SKM-1 treated with dmso at 0.1 percent for 144 hours (cell line): ENCODE measurements around the gene TNFAIP3.
"Not testable (repeated sequence)": the region's sequence is repeated elsewhere in the genome, so short reads cannot be mapped to it uniquely, and the experiment has no call there.

Experiments
- DNase-seq: peaks from one replicate; lab custom pipeline; 2025; ENCODE audit not compliant: unreplicated experiment; lab: John Stamatoyannopoulos, UW

TNFAIP3 gene

DNA sequence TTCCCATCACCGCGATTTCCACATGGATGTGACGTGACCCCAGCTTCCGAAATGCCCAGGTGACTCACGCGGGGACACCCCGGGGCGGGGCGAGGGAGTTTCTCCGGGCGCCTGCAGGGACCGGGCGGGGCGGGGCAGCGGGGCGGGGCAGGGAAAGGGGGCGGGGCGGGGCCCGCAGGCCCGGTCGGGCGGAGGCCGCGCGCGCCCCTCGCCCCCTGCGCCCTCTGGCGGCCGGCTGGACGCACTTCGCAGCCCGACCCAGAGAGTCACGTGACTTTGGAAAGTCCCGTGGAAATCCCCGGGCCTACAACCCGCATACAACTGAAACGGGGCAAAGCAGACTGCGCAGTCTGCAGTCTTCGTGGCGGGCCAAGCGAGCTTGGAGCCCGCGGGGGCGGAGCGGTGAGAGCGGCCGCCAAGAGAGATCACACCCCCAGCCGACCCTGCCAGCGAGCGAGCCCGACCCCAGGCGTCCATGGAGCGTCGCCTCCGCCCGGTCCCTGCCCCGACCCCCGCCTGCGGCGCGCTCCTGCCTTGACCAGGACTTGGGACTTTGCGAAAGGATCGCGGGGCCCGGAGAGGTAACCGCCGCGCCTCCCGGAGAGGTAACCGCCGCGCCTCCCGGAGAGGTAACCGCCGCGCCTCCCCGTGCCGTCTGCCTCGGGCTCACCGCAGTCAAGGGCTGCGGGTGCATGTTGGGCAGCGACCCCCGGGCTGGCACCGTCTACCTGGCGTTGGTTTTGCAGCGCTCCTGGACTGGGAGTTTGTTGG lies at the start of gene TNFAIP3:
TNFAIP3 (plus strand) TSS at position 346 of the 771 bp plus-strand sequence. CDS start 3,969 bp downstream, outside the sequence.
- peak; percentile 99 for DNase-seq

DNA sequence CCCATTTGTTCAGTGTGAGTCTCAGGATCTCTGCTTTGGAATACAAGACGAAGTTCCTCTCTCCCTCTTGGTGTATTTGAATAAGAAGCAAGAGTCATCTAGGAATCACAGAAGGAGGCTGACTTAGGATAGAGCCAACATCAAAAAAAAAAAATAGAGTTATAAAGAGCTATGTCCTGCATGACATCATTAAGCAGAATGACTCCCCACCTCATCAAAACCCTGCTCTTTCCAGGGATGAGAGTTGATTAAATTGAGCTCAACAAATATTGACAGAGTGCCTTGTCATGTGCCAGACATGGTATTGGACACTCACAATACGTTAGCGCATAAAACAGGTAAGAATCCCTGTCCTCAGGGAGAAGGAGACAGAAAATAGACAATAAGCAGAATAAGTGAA lies 48.6 kb upstream of the TNFAIP3 start:
- no peak for DNase-seq

DNA sequence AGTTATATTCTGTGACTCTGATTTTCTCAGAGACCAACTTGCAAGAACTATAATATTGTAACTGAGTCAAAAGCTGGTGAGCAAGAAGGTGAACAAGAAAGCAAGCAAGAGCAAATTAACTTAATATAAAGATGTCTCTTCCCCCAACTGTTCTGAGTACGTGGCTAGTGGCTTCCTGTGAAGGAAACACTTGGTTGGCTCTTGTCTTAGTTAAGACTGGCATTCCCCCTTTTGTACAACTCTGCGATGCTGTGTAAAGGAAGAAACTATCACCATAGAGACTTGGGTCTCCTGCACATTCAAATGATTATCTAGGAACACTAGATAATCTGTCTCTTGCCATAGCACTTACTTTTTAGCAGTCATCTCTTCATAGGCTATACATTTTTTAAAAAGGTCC lies 47.3 kb upstream of the TNFAIP3 start:
- no peak for DNase-seq

DNA sequence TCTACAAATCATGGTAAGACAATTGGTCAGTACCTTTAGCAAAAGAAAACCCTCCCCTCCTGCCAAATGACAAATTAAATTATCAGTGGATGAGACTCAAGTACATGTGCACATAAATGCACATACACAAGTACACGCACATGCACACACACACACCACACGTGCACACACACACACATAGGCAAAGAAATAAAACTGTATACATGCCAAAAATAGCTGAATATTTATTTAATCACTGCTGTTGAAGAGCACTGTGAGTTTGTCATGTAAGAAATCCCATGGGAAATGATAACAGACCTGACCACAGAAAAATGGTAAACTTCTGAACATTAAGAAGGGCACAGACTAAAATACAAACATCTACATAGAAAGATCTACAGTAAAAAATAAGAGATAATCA lies 46.6 kb upstream of the TNFAIP3 start:
- no peak for DNase-seq

DNA sequence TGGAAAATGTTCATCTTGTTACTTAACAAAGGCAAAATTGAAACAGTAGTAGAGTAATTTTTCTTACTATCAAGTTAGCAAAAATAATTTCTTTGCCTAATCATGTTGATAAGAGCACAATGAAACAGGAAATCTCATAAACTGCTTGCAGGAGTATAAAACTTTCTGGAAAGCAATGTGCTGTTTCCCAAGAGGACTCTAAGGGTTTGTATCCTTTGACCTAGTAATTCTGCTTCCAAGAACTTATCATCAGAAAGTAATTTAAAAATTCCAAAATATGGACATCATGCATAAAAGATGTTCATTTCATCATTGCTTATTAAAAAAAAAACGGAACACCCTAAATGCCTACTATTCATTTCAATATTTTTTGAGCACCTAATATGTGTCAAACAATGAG lies 46.1 kb upstream of the TNFAIP3 start:
- no peak for DNase-seq

DNA sequence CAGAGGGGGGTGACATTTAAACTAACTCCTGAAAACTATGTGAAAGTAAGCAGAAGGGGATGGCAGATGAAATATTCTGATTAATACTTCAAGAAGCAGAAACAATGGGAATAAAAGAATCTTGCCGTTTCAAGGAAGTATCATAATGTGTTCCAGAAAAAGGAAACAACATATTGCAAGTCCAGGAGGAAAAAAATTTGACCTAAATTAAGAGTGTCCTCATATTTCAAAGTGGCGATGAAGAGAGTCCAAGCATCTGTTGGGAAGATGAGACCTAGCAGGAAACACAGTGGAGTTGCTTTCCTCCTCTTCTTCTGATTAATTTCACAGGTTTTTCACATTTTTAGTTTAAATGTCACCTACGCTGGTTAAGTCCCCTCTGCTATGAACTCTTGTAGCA lies 45.6 kb upstream of the TNFAIP3 start:
- no peak for DNase-seq

DNA sequence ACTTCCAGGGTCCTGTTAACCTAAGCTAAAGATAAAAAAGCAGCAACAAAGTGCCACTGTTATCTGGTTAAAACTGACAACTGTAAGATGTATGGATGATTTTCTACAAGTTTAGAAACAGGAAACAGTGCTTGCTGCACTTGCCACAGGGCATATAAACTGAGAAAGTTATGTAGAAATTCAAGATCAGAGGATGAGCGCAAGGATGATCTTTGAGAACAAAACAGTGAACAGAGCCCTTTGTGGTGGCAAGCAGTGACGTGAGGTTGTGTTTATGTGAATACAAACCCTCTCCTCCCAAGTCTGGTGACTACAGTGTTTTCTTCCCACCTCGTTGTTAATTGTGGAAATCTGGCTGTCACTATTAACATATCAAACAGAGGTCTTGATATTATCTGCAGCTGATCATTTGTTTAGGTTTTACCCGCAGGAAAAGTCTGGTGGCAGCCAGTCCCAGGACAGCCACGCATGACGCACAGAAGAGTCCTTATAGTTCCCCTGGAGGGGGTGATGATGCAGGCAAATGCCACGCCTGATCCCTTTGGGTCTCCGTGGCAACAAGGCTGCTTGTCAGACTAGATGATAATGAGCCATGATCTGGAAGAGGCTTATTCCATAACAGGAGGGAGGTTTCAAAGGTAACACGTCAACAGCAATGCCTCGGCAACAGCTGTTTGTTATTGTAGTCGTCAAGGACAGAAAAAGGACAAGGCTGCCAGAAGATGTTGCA lies 43.1 kb upstream of the TNFAIP3 start:
- DNase-seq: peak; percentile 20

DNA sequence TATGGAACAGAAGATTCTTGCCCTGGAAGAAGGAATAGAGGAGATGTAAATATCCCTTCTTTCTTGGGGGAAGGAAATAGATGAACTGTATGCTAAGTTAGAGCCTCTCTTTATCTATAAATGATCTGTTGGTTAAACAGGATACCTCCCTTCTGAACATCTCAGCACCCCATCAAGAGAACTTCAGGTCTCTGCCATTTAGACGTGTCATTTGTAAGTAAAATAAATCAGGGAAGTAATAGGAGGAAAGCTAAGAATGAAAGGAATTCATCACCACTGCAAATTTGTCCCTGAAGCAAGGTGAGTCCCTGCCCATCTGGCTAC lies 42.5 kb upstream of the TNFAIP3 start:
- no peak for DNase-seq

DNA sequence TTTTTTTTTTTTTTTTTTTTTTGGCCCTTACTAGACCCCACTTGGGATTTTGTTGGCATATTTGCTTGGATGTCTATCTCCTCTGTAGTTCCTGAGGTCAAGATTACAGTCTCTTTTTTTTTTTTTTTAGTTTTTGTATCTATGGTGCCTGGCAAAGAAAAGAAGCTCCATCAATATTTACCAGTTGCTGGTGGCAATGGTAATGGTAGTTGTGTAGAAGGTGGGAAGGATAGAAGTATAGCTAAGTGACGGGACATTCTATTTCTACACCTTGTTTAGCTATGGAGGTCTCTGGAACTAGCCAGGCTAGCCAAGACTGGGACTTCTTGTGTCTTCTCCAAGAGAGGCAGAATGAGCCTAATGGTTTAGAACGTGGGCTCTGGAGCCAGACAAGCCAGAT lies 42.2 kb upstream of the TNFAIP3 start:
- DNase-seq: no peak

DNA sequence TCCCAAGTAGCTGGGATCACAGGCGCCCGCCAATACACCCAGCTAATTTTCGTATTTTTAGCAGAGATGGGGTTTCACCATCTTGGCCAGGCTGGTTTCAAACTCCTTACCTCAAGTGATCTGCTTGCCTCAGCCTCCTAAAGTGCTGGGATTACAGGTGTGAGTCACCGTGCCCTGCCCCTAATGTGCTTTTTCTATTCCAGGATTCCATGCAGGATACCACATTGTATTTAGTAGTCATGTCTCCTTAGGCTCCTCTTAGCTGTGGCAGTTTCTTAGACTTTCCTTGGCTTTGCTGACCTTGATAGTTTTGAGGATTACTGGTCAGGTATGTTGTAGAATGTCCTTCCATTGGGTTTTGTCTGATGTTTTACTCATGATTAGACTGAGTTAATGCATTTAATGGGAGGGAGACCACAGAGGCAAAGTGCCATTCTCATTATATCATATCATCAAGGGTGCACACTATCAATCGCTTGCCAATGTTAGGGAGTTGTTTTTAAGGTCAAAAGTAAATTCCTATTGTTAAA lies 39.6 kb upstream of the TNFAIP3 start:
- no peak for DNase-seq

DNA sequence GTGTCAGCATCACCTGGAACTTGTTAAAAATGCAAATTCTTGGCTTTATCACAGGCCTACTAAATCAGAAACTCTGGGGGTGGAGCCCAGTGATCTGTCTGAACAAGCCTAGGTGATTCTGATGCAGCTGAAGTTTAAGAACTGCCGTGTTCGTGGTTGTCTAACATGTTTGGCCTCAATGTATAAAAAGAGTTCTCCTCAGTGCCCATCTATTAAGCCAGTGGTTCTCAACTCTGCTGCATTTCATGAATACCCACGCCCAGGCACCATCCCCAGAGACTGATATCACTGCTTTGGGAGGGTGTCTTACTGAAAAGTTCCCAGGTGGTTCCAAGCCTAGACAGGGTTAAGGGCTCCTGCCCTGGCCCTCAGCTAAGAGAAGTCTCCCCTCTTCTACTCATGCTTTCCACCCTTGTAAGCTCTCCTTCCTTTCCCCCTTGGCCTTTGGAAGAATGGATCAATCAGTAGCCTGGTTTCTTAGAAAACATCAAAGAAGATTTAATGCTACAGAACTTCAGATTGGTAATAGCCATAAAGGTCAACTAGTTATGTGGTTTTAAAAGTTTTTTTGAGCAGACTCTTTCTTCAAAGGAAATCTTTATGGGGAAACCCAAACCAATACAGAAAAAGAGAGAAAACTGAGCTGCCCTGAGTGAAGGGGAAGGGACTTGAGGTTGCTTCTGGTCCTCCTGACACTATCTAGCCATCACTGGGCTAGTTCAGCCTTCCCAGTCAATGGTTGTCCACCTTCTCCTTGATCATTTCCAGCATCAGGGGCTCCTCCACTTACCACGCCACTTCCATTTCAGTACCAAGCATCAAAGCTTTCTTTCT lies 38.9 kb upstream of the TNFAIP3 start:
- no peak for DNase-seq

DNA sequence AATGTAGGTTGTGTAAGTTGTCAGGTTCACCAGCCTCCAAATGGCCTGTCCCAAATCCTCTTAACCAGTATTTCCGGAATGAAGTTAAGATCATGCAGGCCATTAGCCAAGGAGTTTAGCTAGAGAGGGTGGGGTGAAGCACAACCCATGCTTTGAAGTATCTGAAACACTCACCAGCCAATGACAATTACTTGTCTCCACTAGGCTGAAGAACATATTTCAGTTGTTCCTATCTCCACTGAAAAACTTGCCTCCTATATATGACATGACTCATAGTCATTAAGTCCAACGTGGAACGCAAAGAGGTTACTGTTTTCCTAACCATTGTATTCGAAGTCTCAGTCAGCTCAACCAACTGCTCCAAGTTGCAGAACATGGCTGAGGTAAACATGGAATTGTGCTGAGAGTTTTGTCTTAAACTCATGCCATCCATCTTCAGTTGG lies 37.4 kb upstream of the TNFAIP3 start:
- no peak for DNase-seq

DNA sequence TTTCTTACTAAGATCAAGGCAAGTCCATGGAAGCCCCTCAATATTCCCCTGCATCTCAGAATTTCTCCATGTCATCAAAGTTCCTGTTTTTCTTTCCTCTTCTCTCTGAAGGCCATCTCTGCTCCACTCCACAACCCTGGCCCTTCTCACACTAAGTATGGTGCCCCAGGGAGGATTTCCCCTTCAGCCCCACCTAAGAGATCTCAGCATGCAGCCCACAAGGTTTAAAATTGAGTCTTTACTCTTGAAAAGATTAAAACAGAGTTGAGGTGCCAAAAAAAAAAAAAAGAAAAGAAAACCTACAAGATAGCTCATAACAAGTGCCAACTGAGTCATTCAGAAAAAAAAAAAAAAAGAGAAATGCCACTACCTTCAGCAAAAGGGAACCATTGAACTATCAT lies 36.5 kb upstream of the TNFAIP3 start:
- DNase-seq: no peak

DNA sequence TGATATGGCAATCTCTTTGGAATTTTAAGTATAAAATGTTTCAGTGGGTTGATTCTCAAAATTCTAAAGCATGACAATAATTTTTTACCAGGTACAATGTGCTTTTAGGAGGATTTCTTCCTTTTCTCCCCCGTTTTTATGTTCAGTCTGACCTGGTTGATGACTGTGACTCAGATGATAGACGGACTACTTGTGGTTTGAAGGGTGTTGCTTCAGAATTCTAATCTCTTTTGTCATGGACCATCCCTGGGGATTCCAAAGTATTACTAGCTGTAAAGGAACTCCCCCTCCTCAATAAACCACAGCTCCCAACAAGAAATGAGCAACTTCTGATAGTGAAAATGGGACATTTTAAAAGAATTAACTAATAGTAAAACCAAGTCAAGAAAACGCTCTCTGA lies 34.9 kb upstream of the TNFAIP3 start:
- no peak for DNase-seq

DNA sequence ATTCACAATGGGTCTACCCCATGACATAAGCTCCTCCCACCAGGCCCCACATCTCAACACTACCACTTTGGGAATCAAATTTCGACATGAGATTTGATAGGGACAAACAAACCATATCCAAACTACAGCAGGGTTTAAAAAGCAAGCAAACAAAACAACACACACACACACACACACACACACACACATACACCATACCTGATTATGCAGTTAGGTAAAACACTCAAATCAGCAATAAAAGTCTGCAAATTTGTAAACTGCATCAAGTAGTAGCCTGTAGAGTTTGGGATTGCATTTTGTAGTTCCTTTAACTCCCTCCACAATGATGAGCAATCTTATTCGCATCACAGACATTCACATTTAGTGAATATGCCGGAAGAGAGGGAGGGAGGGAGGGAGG lies 32.6 kb upstream of the TNFAIP3 start:
- no peak for DNase-seq

DNA sequence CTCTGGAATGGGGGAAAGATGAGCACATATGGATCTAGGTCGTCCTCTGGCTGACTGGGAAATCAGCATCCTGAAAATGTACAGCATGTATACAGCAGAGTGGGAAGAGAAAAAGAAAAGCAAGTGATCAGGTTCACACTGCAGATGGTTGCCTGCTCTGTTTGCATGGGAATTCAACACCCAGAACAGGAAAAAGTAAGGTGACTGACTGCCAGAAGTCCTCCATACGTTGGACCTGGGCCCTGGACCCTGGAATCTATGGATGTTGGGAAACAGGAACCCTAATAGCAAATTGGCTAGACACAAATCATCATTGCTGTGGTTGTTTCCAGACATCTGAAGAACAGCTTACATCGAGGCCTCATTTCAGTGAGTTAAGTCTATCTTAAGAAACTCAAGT lies 30.3 kb upstream of the TNFAIP3 start:
- no peak for DNase-seq

DNA sequence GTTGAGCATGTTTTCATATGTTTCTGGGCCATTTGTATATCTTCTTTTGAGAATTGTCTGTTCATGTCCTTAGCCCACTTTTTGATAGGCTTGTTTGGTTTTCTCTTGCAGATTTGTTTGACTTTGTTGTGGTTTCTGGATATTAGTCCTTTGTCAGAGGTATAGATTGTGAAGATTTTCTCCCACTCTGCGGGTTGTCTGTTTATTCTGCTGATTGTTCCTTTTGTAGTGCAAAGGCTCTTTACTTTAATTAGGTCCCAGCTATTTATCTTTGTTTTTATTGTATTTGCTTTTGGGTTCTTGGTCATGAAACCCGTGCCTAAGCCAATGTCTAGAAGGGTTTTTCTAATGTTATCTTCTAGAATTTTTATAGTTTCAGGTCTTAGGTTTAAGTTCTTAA lies 29.0 kb upstream of the TNFAIP3 start:
- DNase-seq: not testable (repeated sequence)

DNA sequence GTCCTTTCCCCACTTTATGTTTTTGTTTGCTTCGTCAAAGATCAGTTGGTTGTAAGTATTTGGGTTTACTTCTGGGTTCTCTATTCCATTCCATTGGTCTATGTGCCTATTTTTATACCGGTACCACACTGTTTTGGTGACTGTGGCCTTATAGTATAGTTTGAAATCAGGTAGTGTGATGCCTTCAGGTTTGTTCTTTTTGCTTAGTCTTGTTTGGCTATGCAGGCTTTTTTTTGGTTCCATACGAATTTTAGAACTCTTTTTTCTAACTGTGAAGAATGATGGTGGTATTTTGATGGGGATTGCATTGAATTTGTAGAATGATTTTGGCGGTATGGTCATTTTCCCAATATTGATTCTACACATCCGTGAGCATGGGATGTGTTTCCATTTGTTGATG lies 28.5 kb upstream of the TNFAIP3 start:
- not testable (repeated sequence) for DNase-seq

DNA sequence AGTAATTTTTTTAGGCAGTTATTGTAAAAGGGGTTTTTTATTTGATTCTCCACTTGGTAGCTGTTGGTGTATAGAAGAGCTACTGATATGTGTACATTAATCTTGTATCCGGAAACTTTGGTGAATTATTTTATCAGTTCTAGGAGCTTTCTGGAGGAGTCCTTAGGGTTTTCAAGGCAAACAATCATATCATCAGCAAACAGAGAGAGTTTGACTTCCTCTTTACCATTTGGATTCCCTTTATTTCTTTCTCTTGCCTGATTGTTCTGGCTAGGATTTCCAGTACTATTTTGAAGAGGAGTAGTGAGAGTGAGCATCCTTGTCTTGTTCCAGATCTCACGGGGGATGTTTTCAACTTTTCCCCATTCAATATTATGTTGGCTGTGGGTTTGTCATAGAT lies 28.0 kb upstream of the TNFAIP3 start:
- no peak for DNase-seq

DNA sequence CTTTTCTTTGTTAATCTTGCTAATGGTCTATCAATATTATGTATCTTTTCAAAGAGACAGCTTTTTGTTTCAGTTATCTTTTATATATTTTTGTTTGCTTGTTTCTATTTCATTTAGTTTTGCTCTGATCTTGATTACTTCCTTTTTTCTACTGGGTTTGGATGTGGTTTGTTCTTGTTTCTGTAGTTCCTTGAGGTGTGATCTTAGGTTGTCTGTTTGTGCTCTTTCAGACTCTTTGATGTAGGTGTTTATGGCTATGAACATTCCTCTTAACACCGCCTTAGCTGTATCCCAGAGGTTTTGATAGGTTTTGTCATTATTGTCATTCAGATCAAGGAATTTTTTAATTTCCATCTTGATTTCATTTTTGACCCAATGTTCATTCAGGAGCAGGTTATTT lies 26.8 kb upstream of the TNFAIP3 start:
- DNase-seq: no peak

DNA sequence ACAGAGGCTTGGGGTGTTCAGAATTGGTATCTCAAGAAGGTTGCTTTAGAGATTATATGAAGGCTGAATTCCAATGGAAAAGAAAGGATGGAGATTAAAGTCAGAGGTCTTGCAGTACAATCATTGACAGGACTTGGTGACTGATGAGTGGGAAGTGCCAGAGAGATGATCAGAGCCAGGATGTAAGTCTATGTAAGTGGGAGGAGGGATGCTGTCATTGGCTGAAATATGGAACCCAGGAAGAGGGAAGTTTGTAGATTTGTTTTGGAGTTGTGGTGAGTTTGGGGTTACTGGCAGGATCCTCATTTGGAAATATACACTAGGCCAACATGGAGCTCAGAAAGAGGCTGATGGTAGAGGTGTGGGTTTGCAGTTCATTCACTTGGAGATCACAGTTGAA lies 23.8 kb upstream of the TNFAIP3 start:
- DNase-seq: no peak

DNA sequence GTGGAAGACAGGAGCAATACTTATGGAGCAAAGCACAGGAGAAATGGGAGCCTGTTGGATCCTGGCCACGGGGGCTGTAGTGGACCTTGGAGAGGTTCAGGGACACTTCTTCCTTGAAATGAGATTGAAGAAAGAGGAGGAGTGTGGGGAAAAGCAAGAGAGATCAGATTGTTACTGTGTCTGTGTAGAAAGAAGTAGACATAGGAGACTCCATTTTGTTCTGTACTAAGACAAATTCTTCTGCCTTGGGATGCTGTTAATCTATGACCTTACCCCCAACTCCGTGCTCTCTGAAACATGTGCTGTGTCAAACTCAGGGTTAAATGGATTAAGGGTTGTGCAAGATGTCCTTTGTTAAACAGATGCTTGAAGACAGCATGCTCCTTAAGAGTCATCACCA lies 22.7 kb upstream of the TNFAIP3 start:
- not testable (repeated sequence) for DNase-seq
